ENCODE data around the gene MBP. TPM values are rescaled to one million over a fixed set of nuclear protein-coding genes. Genes with fewer than 3 reads are reported as not detected.
A peak's percentile ranks its signal among the peaks of the same experiment; 100 is the strongest.

MBP gene
- total RNA-seq, 2 donors from 2014 or later, result 15.4 to 15.8 TPM

DNA sequence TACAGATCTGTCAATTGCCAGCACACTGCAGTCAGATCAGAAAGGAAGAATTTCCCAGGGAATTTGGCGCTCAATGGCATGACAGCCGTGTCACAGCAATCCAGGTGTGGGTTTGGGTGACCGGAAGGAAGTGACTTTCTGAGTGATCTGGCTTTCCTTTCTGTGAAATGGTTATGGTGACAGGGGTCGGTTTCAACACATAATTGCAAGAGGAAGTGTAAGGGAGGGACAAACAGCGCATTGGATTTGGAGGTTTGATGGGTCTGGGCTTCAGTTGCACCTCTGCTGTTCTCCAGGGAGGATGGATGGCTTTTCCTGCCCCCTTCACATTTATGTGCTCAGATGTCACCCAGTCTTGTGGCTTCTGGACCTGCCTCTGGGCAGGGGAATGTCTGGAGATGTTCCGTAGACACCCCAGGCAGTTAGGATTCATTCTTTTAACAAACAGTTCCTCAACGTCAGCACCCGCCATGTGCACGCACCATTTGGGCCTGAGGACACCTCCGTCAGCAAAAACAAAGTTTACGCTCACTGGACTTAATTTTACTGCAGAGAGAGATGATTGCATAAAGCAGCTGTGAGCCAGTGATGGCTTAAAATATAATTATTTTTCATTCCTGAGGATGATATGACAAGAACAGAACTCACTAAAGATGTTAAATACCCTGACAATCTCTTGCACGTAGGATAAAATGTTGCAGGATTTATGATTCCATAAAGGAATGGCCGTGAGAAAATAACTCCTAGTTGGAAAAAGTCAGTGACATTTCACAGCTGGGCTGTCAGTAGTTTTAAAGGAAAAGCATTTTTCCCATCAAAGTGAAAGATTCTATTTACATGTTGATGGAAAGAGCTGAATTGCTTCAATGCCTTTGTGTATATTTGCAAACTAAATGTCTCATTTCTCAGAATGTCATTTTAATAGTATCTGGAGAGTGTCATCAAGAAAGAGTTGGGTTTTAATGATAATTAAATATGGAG lies 36.9 kb downstream of the MBP start:
- no peak overlapping the region for H3K4me3 ChIP-seq
- H3K36me3 ChIP-seq, result no peaks in the 10 kb centered on the region
- peaks cover 0 to 28% of the 10 kb centered on the region in 2 donors for H3K4me1 ChIP-seq
- no peaks in the 10 kb centered on the region for H3K9me3 ChIP-seq
- TF ChIP-seq, protein P1, sequence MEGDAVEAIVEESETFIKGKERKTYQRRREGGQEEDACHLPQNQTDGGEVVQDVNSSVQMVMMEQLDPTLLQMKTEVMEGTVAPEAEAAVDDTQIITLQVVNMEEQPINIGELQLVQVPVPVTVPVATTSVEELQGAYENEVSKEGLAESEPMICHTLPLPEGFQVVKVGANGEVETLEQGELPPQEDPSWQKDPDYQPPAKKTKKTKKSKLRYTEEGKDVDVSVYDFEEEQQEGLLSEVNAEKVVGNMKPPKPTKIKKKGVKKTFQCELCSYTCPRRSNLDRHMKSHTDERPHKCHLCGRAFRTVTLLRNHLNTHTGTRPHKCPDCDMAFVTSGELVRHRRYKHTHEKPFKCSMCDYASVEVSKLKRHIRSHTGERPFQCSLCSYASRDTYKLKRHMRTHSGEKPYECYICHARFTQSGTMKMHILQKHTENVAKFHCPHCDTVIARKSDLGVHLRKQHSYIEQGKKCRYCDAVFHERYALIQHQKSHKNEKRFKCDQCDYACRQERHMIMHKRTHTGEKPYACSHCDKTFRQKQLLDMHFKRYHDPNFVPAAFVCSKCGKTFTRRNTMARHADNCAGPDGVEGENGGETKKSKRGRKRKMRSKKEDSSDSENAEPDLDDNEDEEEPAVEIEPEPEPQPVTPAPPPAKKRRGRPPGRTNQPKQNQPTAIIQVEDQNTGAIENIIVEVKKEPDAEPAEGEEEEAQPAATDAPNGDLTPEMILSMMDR (IDR thresholded peaks at IDR 0.05), result no peak
- no peak for DNase-seq (ENCODE audit: low spot score)
- no peaks in the 10 kb centered on the region for H3K27me3 ChIP-seq
- peak overlapping the region in 1 of 2 donors; percentile 7 for H3K27ac ChIP-seq

DNA sequence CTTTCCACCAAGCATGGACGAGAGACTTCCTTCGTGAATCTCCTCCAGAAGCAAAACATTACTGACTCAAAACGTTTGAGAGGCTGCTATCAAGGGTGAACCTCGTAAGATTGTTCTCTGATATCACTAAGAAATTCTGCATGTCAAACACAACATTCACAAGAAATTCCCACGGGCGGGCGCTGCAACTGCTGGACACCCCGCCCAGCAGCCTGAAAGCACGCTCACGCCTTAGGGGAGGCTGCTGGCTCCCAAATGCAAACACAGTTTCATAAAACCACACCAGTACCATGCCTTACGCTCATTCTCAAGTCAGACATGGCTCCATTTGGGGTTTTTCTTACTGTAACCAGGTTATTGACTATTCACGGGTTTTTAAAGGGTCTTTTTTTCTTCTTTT lies 39.0 kb downstream of the MBP start:
- Histone ChIP-seq H3K9me3 (no peaks in the 10 kb centered on the region), H3K36me3 (no peaks in the 10 kb centered on the region), H3K27ac (no peak overlapping the region), H3K4me3 (no peak overlapping the region), H3K4me1 (peaks cover 0 to 26% of the 10 kb centered on the region in 2 donors), H3K27me3 (no peaks in the 10 kb centered on the region)
- DNase-seq (ENCODE audit: low spot score), result no peak
- TF ChIP-seq, protein P1 (IDR thresholded peaks at IDR 0.05), result no peak

- TF ChIP-seq, protein P1 (IDR thresholded peaks at IDR 0.05), result no peak
- H3K4me1 ChIP-seq, result peaks cover 0 to 24% of the 10 kb centered on the region in 2 donors
- H3K27ac ChIP-seq, result no peak overlapping the region
- DNase-seq (ENCODE audit: low spot score), result no peak
- no peaks in the 10 kb centered on the region for H3K36me3 ChIP-seq
- H3K4me3 ChIP-seq, result no peak overlapping the region
- no peaks in the 10 kb centered on the region for H3K27me3 ChIP-seq
- H3K9me3 ChIP-seq, result no peaks in the 10 kb centered on the region
Observed at GRCh38 chr18:77093067-77093430, 39.5 kb downstream of the MBP start.

- Histone ChIP-seq H3K9me3 (no peaks in the 10 kb centered on the region), H3K4me1 (peaks cover 0 to 31% of the 10 kb centered on the region in 2 donors), H3K27me3 (no peaks in the 10 kb centered on the region), H3K36me3 (no peaks in the 10 kb centered on the region), H3K27ac (no peak overlapping the region), H3K4me3 (no peak overlapping the region)
- TF ChIP-seq, protein P1 (IDR thresholded peaks at IDR 0.05), result no peak
- no peak for DNase-seq (ENCODE audit: low spot score)
Observed at GRCh38 chr18:77092104-77093066, 40.2 kb downstream of the MBP start.

GRCh38 chr18:77091366-77091765 lies 41.2 kb downstream of the MBP start:
- Histone ChIP-seq H3K9me3 (no peaks in the 10 kb centered on the region), H3K4me3 (no peak overlapping the region), H3K27me3 (no peaks in the 10 kb centered on the region), H3K4me1 (peaks cover 0 to 39% of the 10 kb centered on the region in 2 donors), H3K36me3 (no peaks in the 10 kb centered on the region), H3K27ac (no peak overlapping the region)
- no peak for DNase-seq (ENCODE audit: low spot score)
- TF ChIP-seq, protein P1 (IDR thresholded peaks at IDR 0.05), result no peak

All from right atrium auricular region (tissue), 2 donors.